ENCODE data around the gene MAD1L1. TPM values are rescaled to one million over a fixed set of nuclear protein-coding genes. Genes with fewer than 3 reads are reported as not detected.

Gene MAD1L1
- total and polyA plus RNA-seq, 2 of the 8 experiments (the other 6 are each of a cell fraction or from before 2014, with no cell fraction given) = 40.4 to 44.6 TPM

GRCh38 chr7:2210551-2211258 is 22.0 kb downstream of the MAD1L1 start (continued):
- TF ChIP-seq E2F6 (IDR thresholded peaks at IDR 0.05) (no peak), TCF12 (IDR thresholded peaks at IDR 0.05; ENCODE audit: low read depth, low read length) (no peak), RNF2 (IDR thresholded peaks at IDR 0.05; ENCODE audit: borderline replicate concordance, low read depth, low read length, missing control alignments, poor library complexity, severe bottlenecking) (no peak), BACH1 (IDR thresholded peaks at IDR 0.05; ENCODE audit: low read length) (no peak), TAF7 (optimal IDR thresholded peaks at IDR 0.05; ENCODE audit: borderline replicate concordance, low read depth, low read length) (no peak), KDM1A (IDR thresholded peaks at IDR 0.05; ENCODE audit: borderline replicate concordance, low read length) (no peak), SIX5 (IDR thresholded peaks at IDR 0.05; ENCODE audit: low read depth, low read length) (no peak), GTF2F1 (IDR thresholded peaks at IDR 0.05; ENCODE audit: borderline replicate concordance, low read depth, low read length) (no peak)
